Stimulated activated CD4-positive, alpha-beta T cell treated with anti-CD3 and anti-CD28 coated beads, Interleukin-15, amount 100 ng/mL, for 1 hour (primary cell): ENCODE data around the gene RABGGTA.
"Not testable (repeated sequence)": the region's sequence is repeated elsewhere in the genome, so short reads cannot be mapped to it uniquely, and the experiment has no call there.

Source experiments
- DNase-seq, 2 donors: peaks; one replicate each; pipeline ENCODE4 v3.0.0-alpha.2; 2020; ENCODE audit warnings: low read depth in 1 of 2, low spot score in 1 of 2

The RABGGTA gene

GRCh38 chr14:24222987-24223386 lies 48.4 kb downstream of the RABGGTA start:
- not testable (repeated sequence) for DNase-seq

DNA sequence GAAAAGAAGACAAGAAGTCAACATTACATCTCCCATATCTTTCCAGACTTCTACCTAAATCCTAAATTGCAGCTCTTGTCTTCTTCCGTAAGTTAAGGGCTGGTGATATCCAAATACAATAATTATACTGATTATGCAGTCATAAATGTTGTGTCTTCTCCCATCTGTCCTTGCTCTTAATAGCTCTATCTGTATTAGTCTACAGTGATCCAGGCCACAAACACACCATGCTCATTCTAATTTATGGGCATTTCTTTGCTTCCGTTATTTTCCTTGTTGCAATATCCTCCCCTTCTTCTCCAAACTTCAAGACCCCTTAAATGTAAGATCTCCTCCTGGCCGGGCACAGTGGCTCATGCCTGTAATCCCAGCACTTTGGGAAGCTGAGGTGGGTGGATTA lies 51.9 kb downstream of the RABGGTA start:
- no peak for DNase-seq

DNA sequence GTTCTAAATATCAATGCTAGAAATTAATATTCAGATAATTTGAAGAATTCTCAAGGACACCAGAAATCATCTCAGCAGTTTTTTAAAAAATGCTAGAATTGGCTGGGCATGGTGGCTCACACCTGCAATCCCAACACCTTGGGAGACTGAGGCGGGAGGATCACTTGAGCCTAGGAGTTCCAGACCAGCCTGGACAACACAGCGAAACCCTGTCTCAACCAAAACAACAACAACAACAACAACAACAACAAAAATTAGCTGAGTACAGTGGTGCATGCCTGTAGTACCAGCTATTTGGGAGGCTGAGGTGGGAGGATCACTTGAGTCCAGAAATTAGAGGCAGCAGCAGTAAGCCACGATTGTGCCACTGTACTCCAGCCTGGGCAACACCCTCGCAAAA lies 52.3 kb downstream of the RABGGTA start:
- no peak for DNase-seq

- DNase-seq = not testable (repeated sequence)
Observed at GRCh38 chr14:24216876-24217275, 54.5 kb downstream of the RABGGTA start.

DNA sequence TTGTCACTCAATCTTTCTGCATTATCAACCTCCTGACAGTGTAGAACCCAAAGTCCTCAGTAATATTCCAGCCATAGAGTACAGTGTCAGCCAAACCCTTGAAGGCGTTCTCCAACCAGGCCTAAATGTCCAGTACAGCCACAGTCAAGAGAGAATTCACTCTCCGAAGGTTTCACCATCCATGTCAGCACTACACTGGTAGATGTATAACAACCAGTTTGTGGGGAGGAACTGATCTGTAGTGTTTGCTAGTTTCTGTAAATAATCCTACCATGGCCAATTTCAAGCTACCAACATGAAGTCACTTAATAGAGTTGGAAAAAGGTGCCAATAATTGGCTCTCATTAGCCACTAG lies 55.1 kb downstream of the RABGGTA start:
- no peak for DNase-seq
